ENCODE measurements around the gene NEDD4L. TPM values are rescaled to one million over a fixed set of nuclear protein-coding genes. Genes with fewer than 3 reads are reported as not detected.
A peak's percentile ranks its signal among the peaks of the same experiment; 100 is the strongest.

Gene NEDD4L
- total RNA-seq, 2 donors from 2014 or later: 149 to 212 TPM

DNA sequence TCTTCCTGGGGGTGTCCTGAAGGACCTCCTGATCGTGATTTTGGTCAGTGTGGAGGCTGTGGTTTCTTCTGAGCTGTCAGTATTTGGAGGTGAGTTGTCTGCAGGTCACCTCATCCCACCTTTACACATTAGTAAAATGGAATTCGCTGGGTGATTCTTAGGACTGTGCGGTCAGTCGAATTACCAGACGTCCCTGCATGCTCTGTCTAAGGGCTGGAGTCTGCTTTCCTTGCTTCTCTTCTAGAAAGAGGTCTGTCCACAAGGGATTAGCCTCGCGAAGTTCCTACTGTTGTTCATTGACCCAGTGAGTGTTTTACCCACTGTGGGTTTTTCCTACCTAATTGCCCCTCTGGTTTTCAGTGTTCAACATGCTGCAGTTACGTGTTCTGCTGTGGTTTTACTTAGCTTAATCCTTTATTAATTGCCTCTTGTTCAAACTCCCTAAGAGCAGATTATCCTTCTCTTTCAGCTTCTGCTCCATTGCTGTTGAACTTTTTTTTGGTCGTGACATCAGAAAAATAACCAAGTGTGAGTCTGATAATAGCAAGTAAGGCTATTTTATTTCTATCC is 183.4 kb downstream of the NEDD4L start:
- Histone ChIP-seq H3K9me3 (no peaks in the 10 kb centered on the region), H3K27ac (no peak overlapping the region), H3K9ac (ENCODE audit: low read depth in 2 of 2, low read length in 2 of 2) (no peak overlapping the region), H3K4me3 (no peak overlapping the region), H3K36me3 (no peaks in the 10 kb centered on the region), H3K4me1 (peaks cover 7% of the 10 kb centered on the region), H3K27me3 (no peaks in the 10 kb centered on the region)
- no peak for DNase-seq
- no peak for TF ChIP-seq CTCF (IDR thresholded peaks at IDR 0.05)
- intact Hi-C loops (cut with DNase I): no loop called here

DNA sequence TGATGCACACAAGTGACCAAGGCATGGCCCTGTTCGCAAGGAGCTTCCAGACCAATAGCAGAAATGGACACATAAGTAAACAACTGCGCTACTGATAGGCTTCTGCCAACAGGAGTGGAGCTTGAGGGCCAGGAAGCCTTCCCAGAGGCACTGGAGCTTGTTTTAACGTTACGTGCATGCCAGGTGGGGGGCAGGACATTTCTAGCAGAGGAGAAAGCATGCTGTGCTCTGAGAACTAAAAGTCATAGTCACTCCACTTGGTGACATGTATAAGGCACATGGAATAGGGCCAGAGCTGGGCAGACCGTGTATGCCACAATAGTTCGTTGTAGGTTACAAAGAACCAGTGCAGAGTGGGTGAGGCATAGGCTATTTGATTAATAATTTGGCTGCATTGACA is 184.2 kb downstream of the NEDD4L start:
- no peak for TF ChIP-seq CTCF (IDR thresholded peaks at IDR 0.05)
- no peak overlapping the region for H3K27ac ChIP-seq
- H3K9me3 ChIP-seq: no peaks in the 10 kb centered on the region
- no peak for DNase-seq
- H3K36me3 ChIP-seq: no peaks in the 10 kb centered on the region
- no peak overlapping the region for H3K4me3 ChIP-seq
- H3K27me3 ChIP-seq: no peaks in the 10 kb centered on the region
- H3K4me1 ChIP-seq: peaks cover 3% of the 10 kb centered on the region
- H3K9ac ChIP-seq (ENCODE audit: low read depth in 2 of 2, low read length in 2 of 2): no peak overlapping the region
- intact Hi-C loops (cut with DNase I): no loop called here

GRCh38 chr18:58228762-58229161 is 184.7 kb downstream of the NEDD4L start:
- H3K4me3 ChIP-seq: no peak overlapping the region
- no peaks in the 10 kb centered on the region for H3K36me3 ChIP-seq
- H3K27me3 ChIP-seq: no peaks in the 10 kb centered on the region
- H3K9me3 ChIP-seq: no peaks in the 10 kb centered on the region
- no peak overlapping the region for H3K27ac ChIP-seq
- no peak for TF ChIP-seq CTCF (IDR thresholded peaks at IDR 0.05)
- H3K4me1 ChIP-seq: peaks cover 3% of the 10 kb centered on the region
- intact Hi-C loops (cut with DNase I): no loop called here
- no peak overlapping the region for H3K9ac ChIP-seq (ENCODE audit: low read depth in 2 of 2, low read length in 2 of 2)
- no peak for DNase-seq

DNA sequence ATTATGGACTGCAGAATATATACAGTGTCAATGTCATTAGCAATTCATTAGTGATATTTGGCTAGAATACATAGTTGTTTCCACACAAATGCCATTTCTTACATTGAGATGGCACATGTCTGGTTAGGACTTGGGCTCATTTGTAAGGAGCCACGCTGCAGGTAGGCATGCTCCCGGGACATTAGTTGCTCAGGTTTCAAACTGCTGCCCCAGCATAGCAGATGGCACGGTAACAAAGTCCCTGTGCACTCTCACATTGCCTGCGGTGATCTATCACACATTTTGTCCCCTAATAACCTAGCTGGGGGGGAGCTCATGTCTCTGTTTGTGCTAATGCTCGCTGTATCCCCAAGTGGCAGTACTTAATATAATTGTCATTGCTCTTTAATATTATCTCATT is 185.1 kb downstream of the NEDD4L start:
- H3K9me3 ChIP-seq: no peaks in the 10 kb centered on the region
- no peak for DNase-seq
- H3K27me3 ChIP-seq: no peaks in the 10 kb centered on the region
- no peak overlapping the region for H3K9ac ChIP-seq (ENCODE audit: low read depth in 2 of 2, low read length in 2 of 2)
- H3K4me1 ChIP-seq: peaks cover 3% of the 10 kb centered on the region
- TF ChIP-seq CTCF (IDR thresholded peaks at IDR 0.05): no peak
- intact Hi-C loops (cut with DNase I): no loop called here
- H3K27ac ChIP-seq: no peak overlapping the region
- no peak overlapping the region for H3K4me3 ChIP-seq
- no peaks in the 10 kb centered on the region for H3K36me3 ChIP-seq

GRCh38 chr18:58230438-58231179 is 186.6 kb downstream of the NEDD4L start:
- TF ChIP-seq CTCF (IDR thresholded peaks at IDR 0.05): no peak
- no peaks in the 10 kb centered on the region for H3K36me3 ChIP-seq
- H3K4me3 ChIP-seq: no peak overlapping the region
- peaks cover 9% of the 10 kb centered on the region for H3K4me1 ChIP-seq
- peak; percentile 58 for DNase-seq
- no peak overlapping the region for H3K27ac ChIP-seq
- intact Hi-C loops (cut with DNase I): no loop called here
- no peaks in the 10 kb centered on the region for H3K27me3 ChIP-seq
- no peak overlapping the region for H3K9ac ChIP-seq (ENCODE audit: low read depth in 2 of 2, low read length in 2 of 2)
- no peaks in the 10 kb centered on the region for H3K9me3 ChIP-seq

Data from colonic mucosa (tissue), 4 donors.